Measurements from ENCODE around the gene ME1. TPM values are rescaled to one million over a fixed set of nuclear protein-coding genes. Genes with fewer than 3 reads are reported as not detected.

The ME1 gene
- total RNA-seq, 2 donors from 2014 or later, result 6.4 to 20.3 TPM

DNA sequence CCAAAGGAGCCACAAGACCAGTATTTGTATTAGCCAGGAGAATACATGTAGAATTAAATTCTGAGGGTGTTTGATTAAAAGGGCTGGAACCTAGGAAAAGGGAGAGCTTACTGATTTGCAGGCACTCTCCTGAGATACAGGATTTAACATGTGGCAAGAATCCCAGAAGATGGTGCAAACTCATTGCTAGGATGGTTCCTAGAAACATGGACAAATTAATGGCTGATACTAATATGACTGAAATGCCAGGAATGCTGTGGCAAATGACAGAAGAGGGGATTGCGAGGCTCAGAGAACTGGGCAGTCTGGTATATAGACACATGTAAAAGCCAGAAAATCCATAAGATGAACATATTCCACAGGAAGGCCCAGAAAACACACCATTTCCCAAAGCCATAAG is 119.6 kb downstream of the ME1 start:
- TF ChIP-seq, protein P1, sequence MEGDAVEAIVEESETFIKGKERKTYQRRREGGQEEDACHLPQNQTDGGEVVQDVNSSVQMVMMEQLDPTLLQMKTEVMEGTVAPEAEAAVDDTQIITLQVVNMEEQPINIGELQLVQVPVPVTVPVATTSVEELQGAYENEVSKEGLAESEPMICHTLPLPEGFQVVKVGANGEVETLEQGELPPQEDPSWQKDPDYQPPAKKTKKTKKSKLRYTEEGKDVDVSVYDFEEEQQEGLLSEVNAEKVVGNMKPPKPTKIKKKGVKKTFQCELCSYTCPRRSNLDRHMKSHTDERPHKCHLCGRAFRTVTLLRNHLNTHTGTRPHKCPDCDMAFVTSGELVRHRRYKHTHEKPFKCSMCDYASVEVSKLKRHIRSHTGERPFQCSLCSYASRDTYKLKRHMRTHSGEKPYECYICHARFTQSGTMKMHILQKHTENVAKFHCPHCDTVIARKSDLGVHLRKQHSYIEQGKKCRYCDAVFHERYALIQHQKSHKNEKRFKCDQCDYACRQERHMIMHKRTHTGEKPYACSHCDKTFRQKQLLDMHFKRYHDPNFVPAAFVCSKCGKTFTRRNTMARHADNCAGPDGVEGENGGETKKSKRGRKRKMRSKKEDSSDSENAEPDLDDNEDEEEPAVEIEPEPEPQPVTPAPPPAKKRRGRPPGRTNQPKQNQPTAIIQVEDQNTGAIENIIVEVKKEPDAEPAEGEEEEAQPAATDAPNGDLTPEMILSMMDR (IDR thresholded peaks at IDR 0.05), result no peak
- TF ChIP-seq POLR2AphosphoS5 (IDR thresholded peaks at IDR 0.05), result no peak
- no peak for TF ChIP-seq POLR2A (IDR thresholded peaks at IDR 0.05)

DNA sequence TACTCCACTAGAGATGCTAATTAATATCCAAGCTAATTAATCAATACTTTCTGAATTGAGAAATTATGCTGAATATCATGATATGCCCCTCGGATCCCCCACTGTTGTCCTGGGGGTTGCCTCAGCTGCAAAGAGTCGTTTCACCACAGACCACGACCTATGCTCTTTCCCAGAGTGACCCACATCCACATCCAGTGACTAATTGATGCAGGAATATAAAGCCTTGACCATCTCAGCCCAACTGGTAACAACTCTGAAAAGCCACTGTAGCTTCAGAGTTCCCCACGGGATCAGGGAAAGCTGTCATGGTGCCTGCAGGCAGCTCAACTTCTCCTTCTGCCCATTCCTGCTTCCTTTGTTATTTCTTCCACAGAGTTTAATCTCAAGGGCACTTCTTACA is 120.8 kb downstream of the ME1 start:
- H3K4me3 ChIP-seq, result no peak overlapping the region
- 90% methylated on average over 4 of the region's 4 CpGs for WGBS
- H3K27me3 ChIP-seq (replicated peaks; ENCODE audit: insufficient read depth), result no peaks in the 10 kb centered on the region
- H3K9me3 ChIP-seq, result no peaks in the 10 kb centered on the region
- no peaks in the 10 kb centered on the region for H3K36me3 ChIP-seq
- TF ChIP-seq, protein P1 (IDR thresholded peaks at IDR 0.05), result no peak
- TF ChIP-seq POLR2A (IDR thresholded peaks at IDR 0.05) (no peak), POLR2AphosphoS5 (IDR thresholded peaks at IDR 0.05) (no peak)
- no peak overlapping the region for H3K27ac ChIP-seq
- intact Hi-C loops (cut with DNase I), result no loop called here
- H3K4me1 ChIP-seq (replicated peaks), result no peaks in the 10 kb centered on the region
- no peak for DNase-seq (ENCODE audit: low spot score)

More for the DNA sequence above, 119.6 kb downstream of the ME1 start:
- intact Hi-C loops (cut with DNase I), result no loop called here
- H3K27ac ChIP-seq, result no peak overlapping the region
- no peaks in the 10 kb centered on the region for H3K9me3 ChIP-seq
- no peaks in the 10 kb centered on the region for H3K4me1 ChIP-seq (replicated peaks)
- 95% methylated on average over 1 of the region's 1 CpG for WGBS
- H3K4me3 ChIP-seq, result no peak overlapping the region
- DNase-seq (ENCODE audit: low spot score), result no peak
- H3K36me3 ChIP-seq, result no peaks in the 10 kb centered on the region
- no peaks in the 10 kb centered on the region for H3K27me3 ChIP-seq (replicated peaks; ENCODE audit: insufficient read depth)

DNA sequence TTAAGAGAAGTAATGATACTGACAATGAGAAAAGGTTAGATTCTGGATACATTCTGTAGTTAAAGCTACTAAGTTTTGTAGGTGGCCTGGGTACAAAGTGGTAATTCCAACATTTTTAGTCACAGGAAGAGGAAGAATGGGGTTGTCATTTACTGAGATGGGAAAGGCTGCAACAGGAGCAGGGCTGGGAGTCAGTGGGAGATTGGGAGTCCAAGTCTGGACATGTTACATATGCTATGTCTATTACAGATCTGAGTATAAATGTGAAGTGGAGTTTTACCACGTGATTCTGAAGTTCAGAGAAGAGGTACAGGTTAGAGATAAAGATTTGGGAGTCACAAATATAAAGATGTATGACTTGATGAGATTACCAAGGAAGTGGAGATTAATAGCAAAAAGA is 121.5 kb downstream of the ME1 start:
- no peaks in the 10 kb centered on the region for H3K9me3 ChIP-seq
- H3K27me3 ChIP-seq (replicated peaks; ENCODE audit: insufficient read depth), result no peaks in the 10 kb centered on the region
- no peak overlapping the region for H3K27ac ChIP-seq
- intact Hi-C loops (cut with DNase I), result no loop called here
- H3K4me3 ChIP-seq, result no peak overlapping the region
- no peaks in the 10 kb centered on the region for H3K4me1 ChIP-seq (replicated peaks)
- H3K36me3 ChIP-seq, result no peaks in the 10 kb centered on the region
- no peak for DNase-seq (ENCODE audit: low spot score)
- 14% methylated on average over 1 of the region's 1 CpG for WGBS
- TF ChIP-seq POLR2A (IDR thresholded peaks at IDR 0.05) (no peak), POLR2AphosphoS5 (IDR thresholded peaks at IDR 0.05) (no peak)
- TF ChIP-seq, protein P1 (IDR thresholded peaks at IDR 0.05), result no peak

DNA sequence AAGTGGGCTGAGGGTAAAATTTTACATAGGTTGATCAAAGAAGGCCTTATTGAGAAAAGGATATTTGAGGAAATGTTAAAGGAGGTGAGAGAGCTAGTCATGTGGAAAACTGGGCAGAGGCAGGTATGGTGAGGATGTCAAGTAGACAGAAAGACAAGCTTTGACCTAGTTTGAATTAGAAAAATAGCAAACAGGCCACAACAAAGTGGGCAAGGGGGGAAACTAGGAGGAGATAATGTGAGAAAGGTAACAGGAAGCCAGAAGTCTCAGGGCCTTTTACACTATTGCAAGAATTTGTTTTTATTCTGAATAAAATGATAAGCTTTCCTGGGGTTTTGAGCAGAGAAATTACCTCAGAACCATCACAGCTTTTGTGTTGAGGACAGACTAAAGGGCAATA is 122.0 kb downstream of the ME1 start:
- Histone ChIP-seq H3K4me3 (no peak overlapping the region), H3K27ac (no peak overlapping the region), H3K27me3 (replicated peaks; ENCODE audit: insufficient read depth) (no peaks in the 10 kb centered on the region), H3K9me3 (no peaks in the 10 kb centered on the region), H3K4me1 (replicated peaks) (no peaks in the 10 kb centered on the region), H3K36me3 (no peaks in the 10 kb centered on the region)
- intact Hi-C loops (cut with DNase I), result no loop called here
- no peak for DNase-seq (ENCODE audit: low spot score)
- TF ChIP-seq, protein P1 (IDR thresholded peaks at IDR 0.05), result no peak
- no peak for TF ChIP-seq POLR2A (IDR thresholded peaks at IDR 0.05)
- no peak for TF ChIP-seq POLR2AphosphoS5 (IDR thresholded peaks at IDR 0.05)

DNA sequence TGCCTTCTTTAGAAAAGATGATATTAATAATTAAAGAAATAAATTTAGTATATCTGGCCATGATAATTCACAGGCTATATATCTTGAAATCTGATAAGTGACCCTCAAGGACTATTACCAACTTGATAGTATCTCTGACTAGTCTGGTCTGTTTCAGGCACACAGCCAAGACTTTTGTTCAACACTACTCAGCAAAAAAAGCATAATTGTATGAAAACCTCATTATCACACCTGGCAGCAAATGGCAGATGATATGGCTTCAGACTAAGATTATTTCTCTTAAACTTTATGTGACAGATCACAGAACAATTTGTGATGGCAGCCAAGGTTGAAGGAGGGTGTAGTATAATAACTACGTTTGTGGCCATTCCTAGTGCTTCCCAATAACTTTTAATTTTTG is 123.0 kb downstream of the ME1 start:
- H3K4me1 ChIP-seq (replicated peaks), result no peaks in the 10 kb centered on the region
- WGBS, result 77% methylated on average over 1 of the region's 1 CpG
- H3K4me3 ChIP-seq, result no peak overlapping the region

More for the DNA sequence above, 123.0 kb downstream of the ME1 start:
- Histone ChIP-seq H3K27ac (no peak overlapping the region), H3K27me3 (replicated peaks; ENCODE audit: insufficient read depth) (no peaks in the 10 kb centered on the region), H3K36me3 (no peaks in the 10 kb centered on the region), H3K9me3 (no peaks in the 10 kb centered on the region)
- no peak for DNase-seq (ENCODE audit: low spot score)
- TF ChIP-seq POLR2AphosphoS5 (IDR thresholded peaks at IDR 0.05) (no peak), POLR2A (IDR thresholded peaks at IDR 0.05) (no peak)
- TF ChIP-seq, protein P1 (IDR thresholded peaks at IDR 0.05), result no peak
- intact Hi-C loops (cut with DNase I), result no loop called here

Measured in prostate gland (tissue), 2 donors.